CD4-positive, alpha-beta T cell (primary cell): ENCODE results near the gene VAMP7. TPM values are rescaled to one million over a fixed set of nuclear protein-coding genes. Genes with fewer than 3 reads are reported as not detected.

Experiments
- ATAC-seq: fragments of 200-7000 bp; cut with Tn5 transposase; one replicate; pipeline ENCODE4 v1.10.0; 2022; ENCODE audit warnings: mild to moderate bottlenecking; ENCODE audit not compliant: poor library complexity
- CTCF ChIA-PET: fragments of 350-600 bp; sonication (Branson Sonifier 250); formaldehyde crosslinking; loops from one replicate; lab custom pipeline; 2021; ENCODE audit warnings: antibody characterized with exemption, inconsistent platforms; lab: Charles Lee
- POLR2A ChIA-PET: fragments of 350-600 bp; sonication (Branson Sonifier 250); formaldehyde crosslinking; loops from one replicate; lab custom pipeline; 2021; ENCODE audit warnings: antibody characterized with exemption, inconsistent platforms; lab: Charles Lee
- DNase-seq, 14 experiments: peaks; one replicate each; pipeline ENCODE4 v3.0.0-alpha.2; 2013 to 2020; ENCODE audit warnings: mixed read lengths in 2 of 14
- H3K27ac ChIP-seq, 2 donors: one replicate each; pipeline versions ENCODE4 v1.5.1 to v1.7.0; 2013; ENCODE audit warnings: low read length in 2 of 2, low read depth in 1 of 2, mild to moderate bottlenecking in 1 of 2
- H3K27me3 ChIP-seq, 2 experiments: 1 replicate in 1 of 2; 2 replicates in 1 of 2; pipeline versions ENCODE4 v1.6.1 to v1.7.0; 2013; ENCODE audit warnings: low read length in 2 of 2, control low read depth in 1 of 2, mild to moderate bottlenecking in 1 of 2, moderate library complexity in 1 of 2; ENCODE audit not compliant: insufficient read depth in 2 of 2, control insufficient read depth in 1 of 2
- H3K36me3 ChIP-seq: one replicate; pipeline ENCODE4 v1.6.1; 2013; ENCODE audit warnings: low read length, control low read depth; ENCODE audit not compliant: insufficient read depth
- H3K4me1 ChIP-seq: one replicate; pipeline ENCODE4 v1.6.1; 2013; ENCODE audit warnings: low read length, control low read depth; ENCODE audit not compliant: insufficient read depth
- H3K4me3 ChIP-seq: one replicate; pipeline ENCODE4 v1.5.1; 2013; ENCODE audit warnings: mild to moderate bottlenecking, low read length, moderate library complexity
- H3K9me3 ChIP-seq, 2 experiments: 1 replicate in 1 of 2; 2 replicates in 1 of 2; pipeline versions ENCODE4 v1.6.1 to v1.7.0; 2013; ENCODE audit warnings: low read length in 2 of 2, mild to moderate bottlenecking in 2 of 2, control low read depth in 1 of 2, moderate library complexity in 1 of 2; ENCODE audit not compliant: control insufficient read depth in 1 of 2, insufficient read depth in 1 of 2
- H3K27ac Mint-ChIP-seq: one replicate; pipeline ENCODE4 v1.8.0; 2020; ENCODE audit warnings: mixed read lengths
- H3K27me3 Mint-ChIP-seq: one replicate; pipeline ENCODE4 v1.8.0; 2021; ENCODE audit warnings: mixed read lengths
- H3K36me3 Mint-ChIP-seq: one replicate; pipeline ENCODE4 v1.8.0; 2021; ENCODE audit warnings: low read depth, mixed read lengths
- H3K4me1 Mint-ChIP-seq: one replicate; pipeline ENCODE4 v1.8.0; 2021; ENCODE audit warnings: low read depth, mixed read lengths
- H3K4me3 Mint-ChIP-seq: one replicate; pipeline ENCODE4 v1.8.0; 2020; ENCODE audit warnings: mild to moderate bottlenecking, mixed read lengths
- H3K9me3 Mint-ChIP-seq: one replicate; pipeline ENCODE4 v1.8.0; 2020; ENCODE audit warnings: mixed read lengths
- CTCF ChIP-seq: fragments of 200-600 bp; IDR thresholded peaks from one replicate; pipeline ENCODE4 v1.8.0; 2022; ENCODE audit warnings: antibody characterized with exemption, mild to moderate bottlenecking
- intact Hi-C, 2 experiments: fragments of 100-400 bp; cut with DNase I in 1 of 2; cut with micrococcal nuclease in 1 of 2; formaldehyde crosslinking; loops; one replicate each; pipeline versions ENCODE4 v1.15.1 to v1.9.0; 2023 to 2025; cut with DNase I, micrococcal nuclease
- total RNA-seq, 174 experiments: library from RNA in 2 of 174; stranded (reverse) in 2 of 174; gene quantifications; one replicate each; pipeline ENCODE4 v1.2.3 and lab custom pipeline; 2021 to 2026

The VAMP7 gene
- total RNA-seq, 2 experiments from 2014 or later = 17.0 to 17.4 TPM

GRCh38 chrX:155938132-155938531 lies 57.0 kb downstream of the VAMP7 start:
- Mint-ChIP-seq H3K27me3 (no peaks in the 10 kb centered on the region), H3K9me3 (peaks cover 3% of the 10 kb centered on the region), H3K4me3 (no peak overlapping the region), H3K4me1 (no peaks in the 10 kb centered on the region), H3K36me3 (peaks cover 70% of the 10 kb centered on the region), H3K27ac (no peak overlapping the region)
- H3K36me3 ChIP-seq = peaks cover 15% of the 10 kb centered on the region
- DNase-seq (no peak), ATAC-seq (no peak)
- intact Hi-C loops = no loop called here
- H3K4me1 ChIP-seq = no peaks in the 10 kb centered on the region
- TF ChIP-seq CTCF = no peak
- H3K27me3 ChIP-seq = no peaks in the 10 kb centered on the region
- no peak overlapping the region for H3K4me3 ChIP-seq
- no peaks in the 10 kb centered on the region for H3K9me3 ChIP-seq
- H3K27ac ChIP-seq = no peak overlapping the region
- ChIA-PET POLR2A (no interaction called here), CTCF (no interaction called here)

- intact Hi-C loops = no loop called here
- TF ChIP-seq CTCF = no peak
- Histone ChIP-seq H3K9me3 (peaks cover 0 to 4% of the 10 kb centered on the region in 2 experiments), H3K4me3 (no peak overlapping the region), H3K36me3 (no peaks in the 10 kb centered on the region), H3K27me3 (no peaks in the 10 kb centered on the region), H3K27ac (no peak overlapping the region), H3K4me1 (no peaks in the 10 kb centered on the region)
- Mint-ChIP-seq H3K27me3 (no peaks in the 10 kb centered on the region), H3K4me3 (no peak overlapping the region), H3K36me3 (peaks cover 10% of the 10 kb centered on the region), H3K27ac (no peak overlapping the region), H3K9me3 (peaks cover 2% of the 10 kb centered on the region), H3K4me1 (no peaks in the 10 kb centered on the region)
- ChIA-PET POLR2A (no interaction called here), CTCF (no interaction called here)
- DNase-seq (no peak), ATAC-seq (no peak)
Measured at GRCh38 chrX:155949098-155949497, 68.0 kb downstream of the VAMP7 start.

GRCh38 chrX:155951237-155951789 lies 70.2 kb downstream of the VAMP7 start:
- POLR2A ChIA-PET = no interaction called here
- no peaks in the 10 kb centered on the region for H3K4me1 ChIP-seq
- H3K27ac ChIP-seq = no peak overlapping the region
- H3K36me3 Mint-ChIP-seq = no peaks in the 10 kb centered on the region
- H3K9me3 ChIP-seq = peaks cover 0 to 13% of the 10 kb centered on the region in 2 experiments
- intact Hi-C loops = no loop called here
- no peaks in the 10 kb centered on the region for H3K27me3 Mint-ChIP-seq
- CTCF ChIA-PET = no interaction called here
- no peak for TF ChIP-seq CTCF
- DNase-seq (no peak), ATAC-seq (no peak)
- no peak overlapping the region for H3K4me3 ChIP-seq
- H3K36me3 ChIP-seq = no peaks in the 10 kb centered on the region
- no peaks in the 10 kb centered on the region for H3K4me1 Mint-ChIP-seq
- H3K27me3 ChIP-seq = no peaks in the 10 kb centered on the region
- H3K27ac Mint-ChIP-seq = no peak overlapping the region
- no peak overlapping the region for H3K4me3 Mint-ChIP-seq
- H3K9me3 Mint-ChIP-seq = peaks cover 2% of the 10 kb centered on the region
